CD4-positive, alpha-beta T cell treated with Interleukin-1 beta for 1 hour (primary cell): ENCODE measurements around the gene KITLG.
"Not testable (repeated sequence)": the region's sequence is repeated elsewhere in the genome, so short reads cannot be mapped to it uniquely, and the experiment has no call there.

Experiments used
- DNase-seq, 2 donors: peaks; one replicate each; pipeline ENCODE4 v3.0.0-alpha.2; 2020 to 2022

KITLG gene

DNA sequence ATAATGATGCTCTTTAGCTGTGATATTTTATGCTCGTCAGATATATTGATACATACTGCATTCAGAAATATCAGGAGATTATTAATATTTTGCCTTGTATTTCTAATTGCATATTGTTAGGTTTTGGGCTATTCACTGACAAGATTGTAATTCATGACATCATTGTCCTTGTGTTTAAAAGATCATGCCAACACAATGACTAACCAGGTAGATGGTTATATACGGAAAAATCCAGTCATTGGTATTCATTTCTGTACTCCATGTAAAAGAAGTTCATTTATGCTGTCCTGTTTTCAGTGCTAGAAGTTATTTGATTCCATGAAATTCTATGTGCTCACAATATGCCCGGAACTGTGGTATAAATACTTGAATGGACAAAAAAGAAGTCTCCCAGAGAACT lies 107.5 kb downstream of the KITLG start:
- DNase-seq, result no peak

DNA sequence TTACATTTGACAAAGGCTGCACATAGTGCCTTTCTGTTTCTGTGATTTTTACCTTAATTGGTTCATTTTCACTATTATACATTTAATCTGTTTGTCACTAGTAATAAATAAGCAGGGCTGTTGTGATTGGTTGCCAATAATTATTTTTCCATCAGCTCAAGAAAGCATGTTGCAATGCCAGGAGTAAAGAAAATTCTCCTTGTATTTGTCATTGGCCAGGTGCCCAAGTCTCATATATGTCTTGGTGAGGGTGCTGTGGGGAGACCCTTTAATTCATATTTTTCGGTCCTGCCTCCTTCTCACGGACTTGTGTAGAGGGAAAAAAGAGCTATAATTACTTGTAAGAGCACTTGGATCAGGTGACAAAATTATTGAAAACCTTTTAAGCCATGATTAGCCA lies 108.0 kb downstream of the KITLG start:
- no peak for DNase-seq

DNA sequence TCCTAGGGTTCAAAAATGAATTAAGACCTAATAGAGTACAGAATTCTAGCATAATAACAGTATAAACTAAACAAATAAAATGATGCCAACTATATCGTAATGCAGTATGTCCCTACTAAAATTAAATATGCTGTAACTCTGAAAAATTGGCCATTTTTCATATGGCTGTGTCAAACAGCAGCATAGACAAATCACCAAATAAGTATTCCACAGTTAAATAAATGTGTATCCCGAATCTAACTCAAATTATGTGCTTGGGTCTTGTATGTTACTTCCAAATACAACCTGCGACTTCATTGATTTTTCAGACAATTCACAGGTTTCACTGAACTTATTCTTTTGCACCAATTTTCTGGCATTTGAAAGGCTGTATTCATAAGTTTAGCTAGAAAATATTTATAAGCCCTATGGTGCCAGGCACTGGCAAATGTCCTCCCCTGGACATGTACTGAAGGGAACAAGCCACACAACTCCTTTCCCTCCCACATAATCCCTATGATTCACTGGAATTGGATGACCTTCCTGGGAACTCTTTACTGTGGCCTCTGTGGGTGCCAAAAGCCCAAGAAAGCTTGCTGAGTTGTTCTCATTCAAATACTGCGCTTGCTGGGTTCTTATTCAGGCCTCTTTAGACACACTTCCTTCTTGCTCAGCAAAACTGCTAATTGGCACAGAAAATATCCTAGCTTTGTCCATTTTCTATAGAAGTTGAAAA lies 108.8 kb downstream of the KITLG start:
- DNase-seq, result no peak

DNA sequence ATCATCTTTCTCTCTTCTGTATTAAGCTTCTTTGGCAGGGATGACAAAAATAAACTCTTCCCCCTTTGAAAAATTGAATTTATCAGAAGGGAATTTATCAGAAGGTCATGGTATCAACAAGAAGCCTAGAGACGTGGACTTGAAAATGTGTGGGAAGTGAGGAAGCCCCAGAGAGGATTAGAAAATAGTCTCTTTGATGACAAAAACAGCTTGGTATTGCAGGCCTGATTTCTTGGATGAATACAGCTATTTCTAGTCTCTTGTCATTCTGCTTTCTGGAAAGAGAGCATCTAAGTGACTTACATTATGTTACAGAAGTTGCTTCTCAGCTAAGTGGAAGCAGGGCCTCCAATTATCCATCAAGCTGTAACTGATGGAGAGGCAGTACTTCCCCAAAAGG lies 111.1 kb downstream of the KITLG start:
- no peak for DNase-seq

DNA sequence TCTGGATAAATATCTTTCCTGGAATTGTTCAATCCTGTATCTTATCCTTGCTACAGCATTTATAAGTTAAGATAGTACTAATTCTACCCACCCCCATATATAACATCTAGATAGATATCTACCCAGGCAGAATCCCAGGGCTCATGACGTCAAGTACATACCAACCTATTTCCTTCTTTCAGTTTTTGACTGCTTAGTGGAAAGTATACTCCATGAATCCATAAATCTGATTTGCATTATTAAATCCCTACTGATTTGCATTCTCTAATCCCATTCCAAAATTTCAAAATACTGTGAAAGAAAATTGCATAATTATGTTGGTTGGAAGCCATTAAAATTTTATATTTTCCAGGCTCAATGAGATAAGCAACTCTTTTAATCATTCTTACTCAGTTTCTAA lies 111.7 kb downstream of the KITLG start:
- no peak for DNase-seq

DNA sequence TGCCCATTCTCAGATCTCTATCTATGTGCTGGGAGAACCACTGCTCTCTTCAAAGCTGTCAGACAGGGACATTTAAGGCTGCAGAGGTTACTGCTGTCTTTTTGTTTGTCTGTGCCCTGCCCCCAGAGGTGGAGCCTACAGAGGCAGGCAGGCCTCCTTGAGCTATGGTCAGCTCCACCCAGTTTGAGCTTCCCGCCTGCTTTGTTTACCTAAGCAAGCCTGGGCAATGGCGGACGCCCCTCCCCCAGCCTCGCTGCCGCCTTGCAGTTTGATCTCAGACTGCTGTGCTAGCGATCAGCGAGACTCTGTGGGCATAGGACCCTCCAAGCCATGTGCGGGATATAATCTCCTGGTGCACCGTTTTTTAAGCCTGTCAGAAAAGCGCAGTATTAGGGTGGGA lies 113.6 kb downstream of the KITLG start:
- DNase-seq, result not testable (repeated sequence)

DNA sequence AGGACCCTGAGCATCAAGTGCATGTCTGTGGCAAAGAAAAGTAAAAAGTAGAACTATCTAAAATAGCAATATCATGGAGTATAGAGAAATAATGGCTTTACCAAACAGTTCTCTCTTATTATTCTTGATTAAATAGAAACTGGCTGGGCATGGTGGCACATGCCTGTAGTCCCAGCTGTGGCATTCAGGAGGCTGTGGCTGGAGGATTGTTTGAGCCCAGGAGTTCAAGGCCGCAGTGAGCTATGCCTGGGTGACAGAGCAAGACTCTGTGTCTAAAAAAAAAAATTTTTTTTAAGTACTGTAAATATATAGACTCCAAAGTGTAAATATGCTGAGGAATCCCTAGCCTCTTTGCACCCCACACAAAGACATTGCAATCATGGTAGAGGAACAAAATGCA lies 121.9 kb downstream of the KITLG start:
- DNase-seq, result no peak

DNA sequence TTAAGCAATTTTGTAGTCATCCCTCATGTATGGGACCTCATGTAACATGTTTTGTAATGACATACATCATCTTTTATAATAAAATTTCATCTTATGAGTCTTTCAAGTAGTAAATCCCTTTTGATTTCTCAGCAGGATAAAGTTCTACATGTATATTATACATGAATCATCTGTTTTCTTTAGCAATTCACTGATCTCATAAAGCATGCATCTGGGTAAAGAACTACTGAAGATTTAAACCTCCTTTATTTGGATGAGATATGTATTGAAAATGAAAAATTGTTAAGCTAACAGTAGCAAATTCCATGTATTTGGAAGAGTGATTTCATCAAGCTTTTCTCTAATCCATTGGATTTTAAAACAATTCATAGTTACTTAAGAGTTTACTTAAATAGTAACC lies 126.9 kb downstream of the KITLG start:
- DNase-seq, result no peak

DNA sequence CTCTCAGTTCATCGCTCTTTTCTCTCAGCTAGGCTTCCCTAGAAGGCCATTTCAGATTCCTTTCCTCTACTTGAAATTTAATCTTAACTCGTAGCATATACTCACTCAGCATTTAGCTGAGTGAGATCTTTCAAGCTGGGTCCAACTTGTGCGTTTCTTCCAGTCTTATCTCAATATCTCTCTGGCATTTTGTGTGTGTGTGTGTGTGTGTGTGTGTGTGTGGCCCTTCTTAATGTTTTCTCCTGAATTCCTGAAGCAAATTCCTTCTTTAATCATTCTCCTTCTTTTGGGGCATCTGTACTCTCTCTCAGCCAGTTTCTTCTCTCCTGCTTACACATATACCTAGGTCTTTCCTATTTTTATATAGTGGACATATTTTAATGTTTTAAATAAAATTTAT lies 129.1 kb downstream of the KITLG start:
- DNase-seq, result no peak

DNA sequence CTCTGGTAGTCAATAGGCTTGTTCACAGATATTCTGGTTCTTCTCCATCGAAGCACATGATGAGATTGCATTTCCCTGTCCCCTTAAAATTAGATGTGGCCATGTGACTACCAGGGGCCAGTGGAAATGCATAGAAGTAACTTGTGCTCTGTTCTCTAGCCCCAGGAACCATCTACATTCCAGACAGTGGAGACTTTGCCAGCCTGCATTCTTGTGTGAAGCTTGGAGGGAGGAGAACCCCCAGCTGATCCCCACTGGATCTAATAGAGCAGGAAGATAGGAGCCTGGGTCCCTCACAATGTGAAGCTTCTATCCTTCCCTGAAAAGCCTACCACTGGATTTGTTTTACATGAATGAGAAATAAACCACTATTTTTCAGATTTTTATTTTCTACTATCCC lies 130.1 kb downstream of the KITLG start:
- no peak for DNase-seq

DNA sequence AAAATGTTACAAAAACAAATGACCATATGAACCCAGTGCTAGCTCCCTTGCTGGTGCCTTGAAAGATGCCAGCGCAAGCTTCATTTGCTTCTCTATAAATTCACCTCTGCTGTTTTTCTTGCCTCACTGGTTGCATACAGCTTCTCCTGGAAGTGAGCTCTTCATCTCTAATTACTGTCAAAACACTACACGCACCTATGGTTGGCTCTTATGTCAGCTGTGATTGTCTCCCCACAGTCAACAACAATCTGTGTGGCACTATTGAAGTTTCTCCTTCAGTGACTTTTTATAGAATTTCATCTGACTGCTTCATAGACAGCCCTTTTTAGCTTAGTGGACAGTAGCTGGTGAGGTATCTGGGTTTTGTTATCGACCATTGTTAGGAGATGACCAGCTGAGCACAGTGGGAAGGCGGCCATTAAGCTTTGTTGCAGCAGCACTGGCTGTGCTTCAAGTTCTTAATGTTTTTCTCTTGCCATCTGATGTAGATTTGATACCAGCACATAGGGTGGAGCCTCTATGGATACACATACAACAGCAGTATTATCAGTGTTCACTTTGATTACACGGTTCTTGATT lies 131.8 kb downstream of the KITLG start:
- no peak for DNase-seq

DNA sequence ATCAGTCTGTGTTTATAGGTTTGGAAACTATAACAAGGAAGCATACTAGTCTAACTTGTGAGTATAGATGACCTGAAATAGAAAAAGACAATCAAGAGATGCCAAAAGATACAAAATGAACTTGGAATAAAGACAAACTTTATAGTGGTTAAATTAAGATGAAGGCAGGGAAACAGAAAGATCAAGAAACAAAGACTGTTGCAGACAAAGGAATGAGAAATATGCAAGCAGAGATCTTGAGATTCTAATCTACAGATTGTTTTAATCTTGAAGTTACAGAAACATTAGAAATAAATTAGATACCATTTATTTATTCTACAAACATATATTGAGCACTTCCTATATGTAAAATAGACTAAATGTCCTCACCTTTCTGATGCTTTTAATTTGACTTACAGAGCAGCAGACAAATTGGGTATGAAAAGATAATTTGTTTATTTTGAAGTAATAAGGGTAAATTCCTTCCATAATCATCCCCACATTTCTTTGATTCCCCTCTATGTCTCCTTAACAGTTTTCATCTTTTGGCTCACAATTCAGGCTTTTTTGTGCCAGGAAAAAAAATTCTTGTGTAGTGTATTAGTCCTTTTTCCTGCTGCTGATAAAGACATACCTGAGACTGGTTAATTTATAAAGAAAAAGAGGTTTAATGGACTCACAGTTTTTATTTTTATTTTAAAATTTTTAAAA lies 134.4 kb downstream of the KITLG start:
- DNase-seq, result no peak

DNA sequence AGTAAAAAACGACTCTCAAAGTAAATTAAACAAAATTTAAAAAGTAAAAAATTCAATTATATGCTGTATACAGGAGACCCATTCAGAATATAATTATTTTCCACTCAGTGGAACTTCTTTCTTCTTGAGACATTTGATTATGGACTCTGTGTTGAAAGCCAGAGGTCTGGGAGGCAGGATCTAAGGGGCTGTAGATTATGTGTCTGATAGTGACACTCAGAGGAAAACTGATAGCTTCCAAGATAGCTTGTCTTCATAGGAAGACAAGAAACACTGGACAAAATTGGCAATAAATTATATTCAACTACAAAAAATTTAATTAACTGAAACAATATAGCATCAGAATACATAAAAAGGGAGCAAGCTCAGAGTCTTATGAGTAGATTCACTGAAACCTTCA lies 135.8 kb downstream of the KITLG start:
- DNase-seq, result no peak
